NCI-H146 treated with DMSO at 0.1 percent for 48 hours (cell line): Measurements from ENCODE around the gene TMEM63B.
A peak's percentile ranks its signal among the peaks of the same experiment; 100 is the strongest.
"Not testable (repeated sequence)": the region's sequence is repeated elsewhere in the genome, so short reads cannot be mapped to it uniquely, and the experiment has no call there.

Source experiments
- DNase-seq: peaks from one replicate; lab custom pipeline; 2025; ENCODE audit not compliant: unreplicated experiment; lab: John Stamatoyannopoulos, UW

Gene TMEM63B

DNA sequence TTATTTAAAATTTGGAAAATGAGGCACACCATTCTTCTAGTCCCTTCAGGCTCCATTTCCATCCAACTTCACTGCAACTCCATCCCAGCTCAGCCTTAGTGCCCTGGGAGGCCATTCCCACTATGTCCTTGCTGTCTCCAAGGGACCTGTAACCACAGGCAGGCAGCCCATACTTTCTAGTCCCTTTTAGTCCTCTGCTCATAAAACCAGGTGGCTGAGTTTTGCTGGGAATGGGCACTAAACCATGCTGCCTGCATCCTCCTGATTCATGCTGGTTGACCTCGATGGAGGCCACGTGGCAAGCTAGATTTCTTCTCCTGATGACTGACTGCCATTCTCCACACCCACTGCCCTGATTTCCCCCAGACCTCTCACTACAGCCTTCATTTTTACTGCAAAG, 61.9 kb downstream of the TMEM63B start:
- no peak for DNase-seq

DNA sequence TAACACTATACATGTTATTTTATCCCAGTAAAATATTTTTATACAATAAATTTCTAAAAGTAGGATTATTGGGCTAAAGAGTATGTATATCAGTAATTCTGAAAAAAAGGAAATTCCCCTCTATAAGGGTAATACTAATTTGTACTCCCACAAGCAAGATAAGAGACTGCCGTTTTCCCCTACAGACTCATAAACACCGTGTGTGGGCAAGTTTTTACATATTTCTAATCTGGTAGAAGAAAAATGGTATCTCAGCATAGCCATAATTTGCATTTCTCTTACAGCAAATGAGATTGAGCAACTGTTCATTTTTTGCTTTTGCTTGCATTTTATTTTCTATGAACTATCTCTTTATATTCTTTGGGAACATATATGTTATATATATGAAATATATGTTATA, 63.4 kb downstream of the TMEM63B start:
- no peak for DNase-seq

DNA sequence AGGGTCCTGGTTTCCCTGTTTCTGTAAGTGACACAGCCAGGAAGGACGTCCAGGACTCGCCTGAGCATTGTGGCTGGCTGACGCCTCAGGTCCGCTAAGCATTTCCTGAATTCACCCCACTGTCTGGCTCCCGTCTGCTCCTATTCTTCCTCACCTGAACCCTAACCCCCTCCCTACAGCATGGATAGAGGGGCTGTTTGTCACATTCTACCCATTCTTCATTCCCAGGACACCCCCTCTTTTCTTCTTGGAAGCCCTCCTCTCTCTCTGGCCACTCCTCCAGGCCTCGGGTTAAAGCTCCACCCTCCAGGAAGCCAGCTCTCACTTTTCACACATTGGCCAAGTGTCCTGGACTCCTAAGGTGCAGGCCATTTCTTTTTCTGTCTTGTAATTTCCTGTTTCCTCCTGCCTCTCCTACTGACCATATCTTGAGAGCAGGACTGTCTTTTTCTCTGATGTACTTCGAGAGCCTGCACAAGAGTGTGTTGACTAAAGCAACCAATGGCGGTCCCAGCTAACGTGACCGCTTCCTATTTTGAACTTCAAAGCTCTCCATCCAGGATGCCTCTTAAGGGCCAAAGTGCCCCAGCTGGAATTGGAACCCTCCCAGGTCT, 65.2 kb downstream of the TMEM63B start:
- peak; percentile 45 for DNase-seq

DNA sequence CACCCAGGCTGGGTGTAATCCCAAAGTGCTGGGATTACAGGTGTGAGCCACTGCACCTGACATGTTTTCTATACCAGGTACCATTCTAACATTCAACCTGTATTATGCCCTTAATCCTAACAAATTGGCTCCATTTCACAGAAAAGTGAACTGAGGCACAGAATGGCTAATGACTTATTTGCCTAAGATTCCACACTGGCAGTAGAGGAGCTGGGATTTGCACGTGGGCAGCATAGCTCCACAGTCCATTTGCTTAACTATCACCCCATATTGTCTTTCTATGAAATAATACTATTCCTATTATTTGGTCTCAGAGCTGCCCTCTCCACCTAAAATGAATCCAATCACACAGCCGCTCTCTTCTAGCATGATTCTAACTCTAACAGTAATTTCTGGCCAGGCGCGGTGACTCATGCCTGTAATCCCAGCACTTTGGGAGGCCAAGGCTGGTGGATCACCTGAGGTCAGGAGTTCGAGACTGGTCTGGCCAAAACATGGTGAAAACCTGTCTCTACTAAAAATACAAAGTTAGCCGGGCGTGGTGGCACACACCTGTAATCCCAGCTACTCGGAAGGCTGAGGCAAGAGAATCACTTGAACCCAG, 66.1 kb downstream of the TMEM63B start:
- DNase-seq: no peak

DNA sequence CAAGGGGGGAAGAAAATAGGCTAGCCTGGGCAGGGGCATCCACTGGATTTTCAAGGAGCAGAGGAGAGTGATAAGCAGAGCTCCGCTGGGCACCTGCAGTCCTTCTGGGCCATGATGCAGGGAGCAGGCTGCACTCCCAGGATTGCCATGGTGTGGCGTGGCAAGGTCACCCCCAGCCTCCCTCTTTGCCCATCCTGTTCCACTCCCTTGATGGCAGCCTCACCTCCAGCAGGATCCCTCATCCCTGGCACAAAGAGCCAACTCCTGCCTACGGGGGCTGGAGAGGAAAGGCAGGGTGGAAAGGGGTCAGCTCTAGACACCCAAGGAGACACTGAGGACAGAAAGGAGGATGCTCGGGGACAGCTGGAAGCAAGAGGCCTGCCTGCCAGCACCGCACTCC, 67.0 kb downstream of the TMEM63B start:
- DNase-seq: no peak

DNA sequence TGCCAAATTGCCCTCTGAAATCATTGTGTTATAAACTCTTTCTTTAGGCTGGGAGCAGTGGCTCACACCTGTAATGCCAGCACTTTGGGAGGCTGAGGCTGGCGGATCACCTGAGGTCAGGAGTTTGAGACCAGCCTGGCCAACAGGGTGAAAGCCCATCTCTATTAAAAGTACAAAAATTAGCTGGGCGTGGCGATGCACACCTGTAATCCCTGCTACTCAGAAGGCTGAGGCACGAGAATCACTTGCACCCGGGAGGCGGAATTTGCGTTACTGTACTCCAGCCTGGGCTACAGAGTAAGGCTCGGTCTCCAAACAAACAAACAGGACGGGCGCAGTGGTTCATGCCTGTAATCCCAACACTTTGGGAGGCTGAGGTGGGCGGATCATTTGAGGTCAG, 69.0 kb downstream of the TMEM63B start:
- DNase-seq: not testable (repeated sequence)

DNA sequence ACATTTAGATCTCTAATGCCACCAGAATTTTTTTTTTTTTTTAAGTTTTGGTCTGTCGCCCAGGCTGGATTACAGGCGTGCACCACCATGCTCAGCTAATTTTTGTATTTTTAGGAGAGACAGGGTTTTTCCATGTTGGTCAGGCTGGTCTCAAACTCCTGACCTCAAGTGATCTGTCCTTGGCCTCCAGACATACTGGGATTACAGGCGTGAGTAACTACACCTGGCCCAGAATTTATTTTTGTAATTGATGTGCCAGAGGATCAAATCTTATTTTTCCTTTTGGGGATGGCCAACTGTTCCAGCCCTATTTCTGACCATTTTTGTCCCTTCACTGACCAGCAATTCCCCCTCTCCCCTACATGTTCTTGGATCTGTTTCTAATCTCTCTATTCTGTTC, 71.3 kb downstream of the TMEM63B start:
- no peak for DNase-seq

DNA sequence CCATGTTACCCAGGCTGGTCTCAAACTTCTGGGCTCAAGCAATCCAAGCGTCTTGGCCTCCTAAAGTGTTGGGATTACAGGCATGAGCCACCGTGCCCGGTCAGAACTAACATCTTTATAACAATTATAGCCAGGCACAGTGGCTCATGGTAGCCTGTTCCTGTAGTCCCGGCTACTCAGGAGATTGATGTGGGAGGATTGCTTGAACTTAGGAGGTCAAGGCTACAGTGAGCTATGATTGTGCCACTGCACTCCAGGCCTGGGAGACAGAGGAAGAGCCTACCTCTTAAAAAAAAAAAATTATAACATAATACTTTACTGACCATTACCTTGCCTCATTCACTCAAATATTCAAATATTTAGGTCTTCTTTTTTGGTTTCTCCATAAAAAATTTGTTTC, 72.5 kb downstream of the TMEM63B start:
- no peak for DNase-seq

DNA sequence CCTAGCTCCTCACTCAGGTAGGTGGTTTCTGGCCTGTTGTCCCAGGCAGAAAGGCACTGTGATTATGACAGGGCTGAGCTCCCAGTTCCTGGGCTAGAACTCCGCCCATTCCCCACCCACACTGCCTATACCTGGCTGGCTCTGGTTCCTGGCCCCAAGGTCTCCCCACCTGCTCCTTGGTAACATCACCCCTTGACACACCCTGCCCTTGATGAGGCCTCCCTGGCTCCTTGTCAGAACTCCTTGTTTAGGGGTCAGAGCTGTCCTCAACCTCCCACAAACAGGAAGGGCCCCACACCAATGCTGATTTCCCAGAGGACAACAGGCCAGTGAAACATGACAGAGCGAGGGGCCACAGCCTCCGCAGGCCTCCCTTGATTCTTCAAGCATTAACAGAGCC, 73.8 kb downstream of the TMEM63B start:
- no peak for DNase-seq

DNA sequence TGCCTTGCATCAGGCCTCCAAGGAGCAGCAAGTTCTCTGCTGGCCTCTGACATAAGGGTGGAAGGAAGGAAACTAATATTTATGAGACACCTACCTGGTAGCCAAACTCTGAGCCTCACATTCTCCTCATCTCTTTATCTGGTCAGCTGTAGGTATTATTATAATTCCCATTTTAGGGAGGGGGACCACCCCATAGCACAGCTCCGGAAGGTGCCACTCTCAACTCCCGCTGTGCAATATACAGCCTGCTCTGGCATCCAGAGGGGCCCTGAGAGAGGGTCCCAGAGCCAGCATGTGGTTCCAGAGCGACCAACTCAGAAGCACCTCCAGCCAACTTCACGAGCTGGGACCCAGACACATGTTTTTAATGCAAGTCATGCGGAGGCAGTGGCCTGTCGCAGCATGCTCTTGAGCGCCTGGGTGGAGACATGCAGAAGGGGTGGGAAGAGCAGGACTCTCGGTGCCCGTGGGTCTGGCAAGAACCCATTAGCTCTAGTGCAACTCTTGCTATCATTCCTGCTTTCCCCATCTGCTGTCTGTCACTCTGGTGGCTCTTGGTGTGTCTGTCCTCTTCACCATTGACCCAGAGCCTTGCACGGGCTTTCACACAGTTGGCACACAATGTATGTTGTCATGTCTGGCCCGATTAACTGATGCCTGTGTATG, 74.4 kb downstream of the TMEM63B start:
- no peak for DNase-seq

DNA sequence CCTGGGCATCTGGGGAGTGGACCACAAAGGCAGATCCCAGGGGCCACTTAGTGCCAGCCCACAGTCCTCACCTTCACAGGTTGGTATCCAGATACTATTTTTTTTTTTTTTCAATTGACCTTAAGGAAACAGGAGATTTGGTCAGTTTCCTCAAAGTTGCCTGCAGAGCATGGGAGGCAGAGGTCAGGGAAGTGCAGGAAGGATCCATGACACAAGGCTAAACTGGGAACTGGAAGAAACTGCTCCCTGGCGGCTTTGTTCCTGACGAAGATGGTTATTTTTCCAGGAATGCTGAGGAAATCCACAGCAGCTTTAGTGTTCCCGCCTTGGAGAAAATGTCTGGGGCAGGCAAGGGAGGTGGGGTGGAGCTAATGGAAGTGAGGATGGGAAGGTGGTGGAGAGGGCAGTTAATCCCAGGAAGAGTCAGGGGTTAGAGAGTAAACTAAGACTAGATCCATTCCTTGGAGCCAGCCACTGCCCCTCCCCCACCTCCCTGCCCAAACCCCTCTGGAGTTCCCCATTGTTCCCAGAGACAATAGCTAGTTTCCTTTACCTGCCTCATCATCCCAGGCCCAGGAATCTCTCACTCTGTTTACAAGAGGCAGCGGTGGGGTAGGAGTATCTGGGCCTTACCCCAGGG, 75.1 kb downstream of the TMEM63B start:
- no peak for DNase-seq

DNA sequence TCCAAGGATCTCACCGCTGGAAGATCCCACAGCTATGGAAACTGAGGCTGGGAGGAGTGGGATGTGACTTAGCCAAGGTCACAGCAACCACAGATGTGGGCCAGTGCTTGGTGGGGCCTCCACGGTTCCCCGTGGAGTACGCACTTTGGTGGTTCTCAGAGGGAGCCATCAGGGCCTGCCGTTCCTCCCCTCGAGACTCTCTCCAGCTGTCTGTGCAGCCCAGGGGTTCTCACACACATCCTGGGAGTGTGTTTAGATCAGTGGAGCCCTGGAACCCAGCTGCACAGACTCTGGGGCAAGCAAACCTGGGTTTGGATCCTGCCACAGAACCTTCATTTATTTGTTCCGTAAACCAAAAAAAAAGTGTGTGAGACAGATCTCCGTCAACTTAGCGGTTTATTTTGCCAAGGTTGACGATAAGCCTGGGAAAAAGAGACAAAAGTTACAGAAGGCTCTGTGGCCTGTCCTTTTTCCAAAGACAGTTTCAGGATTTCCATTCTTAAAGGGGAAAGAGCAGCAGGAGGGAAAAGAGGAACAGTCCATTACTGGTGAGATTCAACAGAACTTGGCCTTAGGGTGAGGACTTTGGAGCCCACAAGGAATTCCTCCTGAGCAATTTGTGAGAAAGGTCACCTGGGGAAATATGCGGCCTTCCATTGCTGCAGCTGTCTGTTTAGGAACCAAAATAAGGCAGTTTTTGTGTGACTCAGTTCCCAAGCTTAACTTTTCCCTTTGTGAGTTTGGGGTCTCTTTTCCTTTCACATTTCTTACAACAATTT, 75.8 kb downstream of the TMEM63B start:
- DNase-seq: no peak

DNA sequence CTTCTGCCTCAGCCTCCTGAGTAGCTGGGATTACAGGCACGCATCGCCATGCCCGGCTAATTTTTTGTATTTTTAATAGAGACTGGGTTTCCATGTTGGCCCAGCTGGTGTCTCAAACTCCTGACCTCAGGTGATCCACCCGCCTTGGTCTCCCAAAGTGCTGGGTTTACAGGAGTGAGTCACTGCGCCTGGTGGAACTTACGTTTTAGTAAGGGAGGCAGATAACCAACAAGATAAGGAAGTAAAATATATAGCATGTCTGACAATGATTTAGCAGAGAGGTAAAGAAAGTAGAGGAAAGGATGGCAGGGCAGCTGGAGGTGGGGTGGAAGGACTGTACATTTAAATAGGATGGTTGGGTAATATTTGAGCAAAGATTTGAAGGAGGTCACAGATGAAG, 76.6 kb downstream of the TMEM63B start:
- DNase-seq: no peak
